IPS-18a (cell line): ENCODE results near the gene INPP5B.

Experiments used
- H3K27ac ChIP-seq: one replicate; pipeline ENCODE4 v1.5.1; 2013; ENCODE audit warnings: low read length
- H3K27me3 ChIP-seq: one replicate; pipeline ENCODE4 v1.6.1; 2013; ENCODE audit warnings: mild to moderate bottlenecking, low read length; ENCODE audit not compliant: control insufficient read depth, insufficient read depth
- H3K36me3 ChIP-seq: one replicate; pipeline ENCODE4 v1.6.1; 2013; ENCODE audit warnings: low read depth, low read length; ENCODE audit not compliant: control insufficient read depth
- H3K4me1 ChIP-seq: one replicate; pipeline ENCODE4 v1.6.1; 2013; ENCODE audit warnings: low read depth, low read length; ENCODE audit not compliant: control insufficient read depth
- H3K4me3 ChIP-seq: one replicate; pipeline ENCODE4 v1.5.1; 2013; ENCODE audit warnings: low read length
- H3K9ac ChIP-seq: one replicate; pipeline ENCODE4 v1.6.1; 2013; ENCODE audit warnings: mild to moderate bottlenecking, low read length, moderate library complexity
- H3K9me3 ChIP-seq: one replicate; pipeline ENCODE4 v1.6.1; 2013; ENCODE audit warnings: low read depth, low read length; ENCODE audit not compliant: control insufficient read depth

Gene INPP5B

DNA sequence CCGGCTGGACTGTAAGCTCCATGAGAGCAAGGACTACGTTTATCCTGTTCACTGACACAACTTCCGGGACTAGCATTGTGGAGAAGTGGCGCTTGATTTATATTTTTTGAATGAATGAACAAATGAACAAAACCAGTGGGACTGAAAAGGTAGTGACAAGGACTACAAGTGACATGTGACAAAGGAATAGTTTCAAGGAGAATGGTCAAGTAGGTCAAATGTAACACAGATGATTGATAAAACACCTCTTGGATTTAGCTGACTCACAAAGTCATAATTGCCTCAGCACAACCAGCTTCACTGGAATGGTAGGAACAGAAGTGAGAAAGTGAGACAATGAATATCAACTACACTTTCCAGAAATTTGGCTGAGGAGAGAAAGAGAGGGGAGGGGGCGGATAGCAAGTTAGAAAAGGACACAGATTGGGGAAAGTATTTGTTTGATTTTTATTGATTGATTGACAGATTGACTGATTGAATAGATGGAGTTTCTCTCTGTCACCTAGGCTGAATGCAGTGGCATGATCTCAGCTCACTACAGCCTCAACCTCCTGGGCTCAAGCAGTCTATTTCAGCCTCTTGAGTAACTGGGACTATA lies 101.7 kb downstream of the INPP5B start:
- H3K27me3 ChIP-seq = no peaks in the 10 kb centered on the region
- no peaks in the 10 kb centered on the region for H3K9me3 ChIP-seq
- no peak overlapping the region for H3K27ac ChIP-seq
- H3K4me1 ChIP-seq = no peaks in the 10 kb centered on the region
- peaks cover under 1% of the 10 kb centered on the region for H3K36me3 ChIP-seq
- H3K4me3 ChIP-seq = no peak overlapping the region
- no peak overlapping the region for H3K9ac ChIP-seq

DNA sequence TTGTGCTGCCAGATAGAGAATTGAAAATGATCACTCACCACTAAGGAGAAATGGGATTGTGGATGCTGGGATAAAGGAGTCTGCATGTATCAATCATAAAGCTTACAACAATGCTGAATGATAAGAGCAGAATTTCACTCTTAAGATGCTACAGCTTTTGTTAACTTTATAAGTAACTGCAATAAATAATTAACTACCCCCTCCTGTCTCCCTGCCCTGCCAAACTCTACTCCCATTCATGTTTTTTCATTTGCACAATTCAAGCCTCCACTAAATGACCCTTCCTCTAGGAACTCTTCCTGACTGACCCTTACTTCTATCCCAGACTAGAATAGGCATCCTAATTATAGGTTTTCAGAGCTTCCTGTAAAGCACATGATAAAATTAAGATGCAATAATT lies 102.3 kb downstream of the INPP5B start:
- Histone ChIP-seq H3K4me3 (no peak overlapping the region), H3K36me3 (peaks cover 7% of the 10 kb centered on the region), H3K4me1 (no peaks in the 10 kb centered on the region), H3K27ac (no peak overlapping the region), H3K9me3 (no peaks in the 10 kb centered on the region), H3K27me3 (no peaks in the 10 kb centered on the region), H3K9ac (no peak overlapping the region)

DNA sequence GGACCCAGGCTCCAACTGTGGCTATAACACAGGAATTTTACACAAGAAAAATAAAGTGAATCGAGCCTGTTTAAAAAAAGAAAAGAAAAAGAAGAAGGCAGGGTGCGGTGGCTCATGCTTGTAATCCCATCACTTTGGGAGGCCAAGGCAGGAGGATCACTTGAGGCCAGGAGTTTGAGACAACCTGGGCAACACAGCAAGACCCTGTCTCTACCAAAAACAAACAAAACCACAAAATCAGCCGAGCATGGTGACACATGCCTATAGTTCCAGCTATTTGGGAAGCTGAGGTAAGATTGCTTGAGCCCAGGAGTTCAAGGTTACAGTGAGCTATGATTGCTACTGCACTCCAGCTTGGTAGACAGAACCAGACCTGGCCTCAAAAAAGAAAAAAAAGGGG lies 105.2 kb downstream of the INPP5B start:
- no peak overlapping the region for H3K27ac ChIP-seq
- no peaks in the 10 kb centered on the region for H3K9me3 ChIP-seq
- H3K27me3 ChIP-seq = no peaks in the 10 kb centered on the region
- H3K36me3 ChIP-seq = peaks cover 21% of the 10 kb centered on the region
- no peak overlapping the region for H3K4me3 ChIP-seq
- no peak overlapping the region for H3K9ac ChIP-seq
- no peaks in the 10 kb centered on the region for H3K4me1 ChIP-seq

DNA sequence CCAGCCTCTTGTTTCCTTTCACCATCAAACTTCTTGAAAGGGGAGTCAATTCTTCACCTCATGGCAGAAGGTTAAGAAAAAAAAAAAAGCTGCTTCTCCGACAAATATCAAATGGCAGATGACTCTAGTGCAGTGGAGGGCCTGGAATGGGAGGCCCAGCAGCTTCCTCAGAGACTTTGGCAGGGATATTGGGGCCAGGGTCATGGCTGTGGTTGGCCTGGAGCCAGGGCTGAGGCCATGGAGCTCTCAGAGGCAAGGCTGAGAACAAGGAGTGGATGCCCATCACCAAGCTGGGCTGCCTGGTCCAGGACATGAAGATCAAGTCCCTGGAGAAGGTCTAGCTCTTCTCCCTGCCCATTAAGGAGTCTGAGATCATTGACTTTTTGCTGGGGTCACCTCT lies 106.1 kb downstream of the INPP5B start:
- H3K9me3 ChIP-seq = no peaks in the 10 kb centered on the region
- H3K36me3 ChIP-seq = peaks cover 26% of the 10 kb centered on the region
- no peaks in the 10 kb centered on the region for H3K27me3 ChIP-seq
- no peak overlapping the region for H3K4me3 ChIP-seq
- no peak overlapping the region for H3K27ac ChIP-seq
- no peak overlapping the region for H3K9ac ChIP-seq
- H3K4me1 ChIP-seq = no peaks in the 10 kb centered on the region

DNA sequence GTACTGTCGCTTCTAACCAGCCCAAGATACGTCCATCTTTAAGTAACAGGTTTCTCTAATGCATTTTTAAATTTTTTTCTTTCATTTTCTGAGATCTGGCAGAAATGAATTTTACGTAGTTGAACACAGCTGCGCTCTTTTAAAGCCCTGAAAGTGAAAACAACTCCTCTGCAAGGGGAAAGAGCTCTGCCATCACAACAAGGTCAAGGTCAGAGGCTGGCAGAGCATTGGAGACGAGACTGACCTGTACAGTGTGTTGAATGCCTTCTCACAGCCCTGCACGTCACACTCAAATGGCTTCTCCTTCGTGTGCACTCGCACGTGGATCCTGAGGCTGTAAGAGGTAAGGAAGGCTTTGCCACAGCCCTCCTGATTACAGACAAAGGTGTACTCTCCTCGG lies 107.2 kb downstream of the INPP5B start:
- no peak overlapping the region for H3K9ac ChIP-seq
- H3K27ac ChIP-seq = no peak overlapping the region
- H3K4me3 ChIP-seq = no peak overlapping the region
- no peaks in the 10 kb centered on the region for H3K9me3 ChIP-seq
- H3K4me1 ChIP-seq = no peaks in the 10 kb centered on the region
- peaks cover 34% of the 10 kb centered on the region for H3K36me3 ChIP-seq
- H3K27me3 ChIP-seq = no peaks in the 10 kb centered on the region

DNA sequence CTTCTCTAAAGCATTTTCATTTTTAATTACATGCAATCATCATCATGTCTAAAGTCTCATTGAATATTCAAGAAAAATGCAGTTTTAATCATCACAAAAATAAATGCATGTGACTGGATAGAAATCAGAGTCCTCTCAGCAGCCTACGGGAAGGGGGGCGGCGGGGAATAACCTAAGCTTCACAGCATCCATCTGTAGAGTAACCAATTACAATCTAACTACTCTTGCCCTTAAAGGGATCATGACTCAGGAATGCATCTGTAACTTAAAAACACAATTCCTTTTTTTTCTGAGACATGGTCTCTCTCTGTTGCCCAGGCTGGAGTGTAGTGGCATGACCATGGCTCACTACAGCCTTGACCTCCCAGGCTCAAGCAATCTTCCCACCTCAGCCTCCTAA lies 110.1 kb downstream of the INPP5B start:
- H3K4me3 ChIP-seq = no peak overlapping the region
- no peaks in the 10 kb centered on the region for H3K9me3 ChIP-seq
- no peaks in the 10 kb centered on the region for H3K4me1 ChIP-seq
- no peak overlapping the region for H3K9ac ChIP-seq
- H3K27ac ChIP-seq = no peak overlapping the region
- peaks cover 55% of the 10 kb centered on the region for H3K36me3 ChIP-seq
- no peaks in the 10 kb centered on the region for H3K27me3 ChIP-seq

DNA sequence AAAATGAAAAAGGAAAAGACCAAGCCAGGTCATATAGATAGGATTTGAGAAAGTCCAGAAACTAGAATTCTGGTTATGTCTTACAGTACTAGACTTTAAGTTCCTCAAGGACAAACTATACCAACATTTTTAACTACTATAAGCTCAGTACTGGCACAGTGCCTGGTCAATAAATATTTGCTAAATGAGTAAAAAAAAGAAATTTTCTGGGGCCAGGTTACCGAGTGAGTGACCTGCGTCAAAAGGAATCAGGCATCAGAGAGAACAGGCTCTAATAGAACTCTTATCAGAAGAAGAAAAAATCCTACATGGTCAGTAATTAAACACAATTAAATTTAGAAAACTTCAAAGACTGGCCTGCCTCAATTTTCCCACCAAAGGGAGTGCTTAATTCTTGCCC lies 115.0 kb downstream of the INPP5B start:
- Histone ChIP-seq H3K9ac (no peak overlapping the region), H3K9me3 (no peaks in the 10 kb centered on the region), H3K4me3 (no peak overlapping the region), H3K4me1 (no peaks in the 10 kb centered on the region), H3K27me3 (no peaks in the 10 kb centered on the region), H3K36me3 (peaks cover 47% of the 10 kb centered on the region), H3K27ac (no peak overlapping the region)

DNA sequence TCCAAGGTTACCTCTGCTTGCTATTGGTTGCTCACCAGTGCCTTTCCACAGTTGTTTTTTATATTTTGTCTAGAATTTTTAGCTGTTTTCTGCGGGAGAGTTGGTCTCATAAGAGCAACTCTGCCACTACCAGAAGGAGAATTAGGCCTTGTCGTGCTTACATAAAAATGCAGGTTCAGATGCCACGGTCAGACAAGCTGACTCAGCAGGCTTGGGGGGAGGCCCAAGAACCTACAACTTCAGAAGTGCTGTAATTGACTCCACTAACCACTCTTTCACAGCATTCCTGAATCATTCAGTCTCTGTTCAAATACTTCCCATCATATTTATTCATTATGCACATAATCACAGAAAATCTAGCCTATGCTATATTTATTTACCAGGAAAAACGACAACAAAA lies 115.7 kb downstream of the INPP5B start:
- H3K4me1 ChIP-seq = no peaks in the 10 kb centered on the region
- no peak overlapping the region for H3K27ac ChIP-seq
- H3K27me3 ChIP-seq = no peaks in the 10 kb centered on the region
- H3K9ac ChIP-seq = no peak overlapping the region
- peaks cover 43% of the 10 kb centered on the region for H3K36me3 ChIP-seq
- H3K9me3 ChIP-seq = no peaks in the 10 kb centered on the region
- no peak overlapping the region for H3K4me3 ChIP-seq

DNA sequence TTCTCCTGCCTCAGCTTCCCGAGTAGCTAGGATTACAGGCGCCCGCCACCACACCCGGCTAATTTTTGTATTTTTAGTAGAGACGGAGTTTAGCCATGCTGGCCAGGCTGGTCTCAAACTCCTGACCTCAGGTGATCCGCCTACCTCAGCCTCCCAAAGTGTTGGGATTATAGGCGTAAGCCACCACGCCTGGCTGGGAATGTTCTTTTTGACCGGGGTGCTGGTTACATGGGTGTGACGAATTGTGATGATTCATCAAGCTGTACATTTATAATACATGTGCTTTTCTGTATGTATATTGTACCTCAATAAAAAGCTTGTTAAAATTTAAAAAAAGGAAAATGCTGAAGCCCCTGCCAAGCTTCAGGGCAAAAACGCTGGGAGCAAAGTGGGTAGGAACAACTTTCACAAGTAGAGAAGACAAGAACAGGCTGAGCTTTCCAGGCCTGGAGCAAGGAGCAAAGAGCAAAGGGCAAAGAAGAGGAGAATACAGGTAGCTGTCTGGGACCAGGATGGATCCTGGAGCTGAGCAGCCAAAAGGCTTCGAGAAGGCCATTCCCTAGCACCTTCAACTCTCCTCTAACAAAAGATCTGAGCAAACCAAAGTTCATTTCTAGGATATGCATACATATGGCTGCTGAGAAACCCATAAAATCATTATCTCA lies 118.3 kb downstream of the INPP5B start:
- no peaks in the 10 kb centered on the region for H3K4me1 ChIP-seq
- no peaks in the 10 kb centered on the region for H3K27me3 ChIP-seq
- no peak overlapping the region for H3K4me3 ChIP-seq
- no peak overlapping the region for H3K27ac ChIP-seq
- H3K9ac ChIP-seq = no peak overlapping the region
- peaks cover 26% of the 10 kb centered on the region for H3K36me3 ChIP-seq
- no peaks in the 10 kb centered on the region for H3K9me3 ChIP-seq

DNA sequence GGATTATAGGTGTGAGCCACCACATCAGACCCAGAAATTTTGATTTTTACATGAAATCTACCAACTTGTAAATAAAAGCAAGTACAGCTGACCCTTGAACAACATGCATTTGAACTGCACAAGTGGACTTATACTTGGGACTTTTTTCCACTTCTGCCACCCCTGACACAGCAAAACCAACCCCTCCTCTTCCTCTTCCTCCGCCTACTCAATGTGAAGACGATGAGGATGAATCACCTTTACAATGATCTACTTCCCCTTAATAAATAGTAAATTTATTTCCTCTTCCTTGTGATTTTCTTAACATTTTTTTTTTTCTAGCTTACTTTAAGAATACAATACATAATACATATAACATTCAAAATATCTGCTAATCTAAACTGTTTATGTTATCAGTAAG lies 121.3 kb downstream of the INPP5B start:
- Histone ChIP-seq H3K27ac (no peak overlapping the region), H3K36me3 (peaks cover 32% of the 10 kb centered on the region), H3K4me1 (no peaks in the 10 kb centered on the region)

DNA sequence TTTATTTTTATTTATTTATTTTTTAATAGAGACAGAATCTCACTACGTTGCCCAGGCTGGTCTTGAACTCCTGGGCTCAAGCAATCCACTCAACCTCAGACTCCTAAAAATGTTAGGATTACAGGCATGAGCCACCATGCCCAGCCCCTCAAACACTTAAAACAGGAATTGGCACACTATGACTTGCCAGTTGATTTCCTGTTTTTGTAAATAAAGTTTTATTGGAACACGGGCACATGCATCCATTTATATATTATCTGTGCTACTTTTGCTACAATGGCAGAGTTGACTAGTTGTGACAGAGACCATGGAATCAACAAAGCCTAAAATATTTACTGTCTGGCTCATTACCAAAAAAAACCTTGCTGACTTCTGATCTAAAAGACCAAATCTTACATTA lies 122.9 kb downstream of the INPP5B start:
- no peak overlapping the region for H3K4me3 ChIP-seq
- H3K4me1 ChIP-seq = no peaks in the 10 kb centered on the region
- H3K9me3 ChIP-seq = no peaks in the 10 kb centered on the region
- H3K27me3 ChIP-seq = no peaks in the 10 kb centered on the region
- H3K9ac ChIP-seq = no peak overlapping the region
- H3K27ac ChIP-seq = no peak overlapping the region
- H3K36me3 ChIP-seq = peaks cover 36% of the 10 kb centered on the region

More for the DNA sequence above, 121.3 kb downstream of the INPP5B start:
- no peaks in the 10 kb centered on the region for H3K9me3 ChIP-seq
- H3K9ac ChIP-seq = no peak overlapping the region
- no peaks in the 10 kb centered on the region for H3K27me3 ChIP-seq
- no peak overlapping the region for H3K4me3 ChIP-seq
